GM18511 (cell line): ENCODE results near the gene ATP5MK.
"Not testable (repeated sequence)": the region's sequence is repeated elsewhere in the genome, so short reads cannot be mapped to it uniquely, and the experiment has no call there.

Source experiments
- ATAC-seq: cut with Tn5 transposase; IDR thresholded peaks from one replicate; pipeline ENCODE4 v1.9.1; 2021; ENCODE audit warnings: mild to moderate bottlenecking, moderate library complexity; ENCODE audit not compliant: unreplicated experiment

The ATP5MK gene, protein sequence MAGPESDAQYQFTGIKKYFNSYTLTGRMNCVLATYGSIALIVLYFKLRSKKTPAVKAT

DNA sequence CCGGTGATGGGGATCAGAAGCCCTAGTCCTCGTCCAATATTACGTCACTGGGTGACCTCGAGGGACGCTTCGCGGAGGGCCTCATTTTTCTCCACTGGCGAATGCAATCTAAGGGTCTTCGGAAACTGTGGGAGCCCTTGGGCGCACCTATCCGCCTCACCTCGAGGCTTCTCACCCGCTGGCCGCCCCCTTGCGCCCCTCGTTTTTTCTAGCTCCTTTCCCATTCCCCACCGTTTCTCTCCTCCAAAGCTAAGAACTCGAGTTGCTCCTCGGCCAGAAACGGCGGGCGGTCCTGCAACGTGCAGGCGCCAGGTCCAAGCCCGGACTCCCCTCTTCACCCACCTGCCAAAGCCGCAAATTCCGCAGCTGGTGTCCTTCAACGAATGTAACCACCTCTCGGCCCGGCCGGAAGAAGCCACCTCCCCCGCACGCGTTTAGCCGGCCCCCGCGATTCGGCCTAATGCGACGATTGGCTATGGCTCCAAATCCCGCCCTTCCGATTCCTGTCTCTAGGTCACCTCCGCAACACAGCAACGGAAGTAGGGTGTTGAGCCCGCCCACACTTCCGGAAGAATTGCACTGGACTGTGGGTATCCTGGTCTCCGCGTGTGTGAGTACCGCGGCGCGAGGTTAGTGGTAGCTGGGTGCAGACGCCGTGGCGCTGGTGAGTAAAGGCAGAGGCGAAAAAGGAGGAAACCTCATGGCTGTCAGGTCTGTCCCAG lies at the start of gene ATP5MK, which contains the start of gene PDCD11:
TSS of gene ATP5MK (minus strand) at position 409 of the 722 bp plus-strand sequence. CDS start 4,018 bp downstream, outside the sequence.
TSS of gene PDCD11 (plus strand) at position 560 of the 722 bp plus-strand sequence. CDS start 1,801 bp downstream, outside the sequence.
- ATAC-seq, result peak; percentile 98

DNA sequence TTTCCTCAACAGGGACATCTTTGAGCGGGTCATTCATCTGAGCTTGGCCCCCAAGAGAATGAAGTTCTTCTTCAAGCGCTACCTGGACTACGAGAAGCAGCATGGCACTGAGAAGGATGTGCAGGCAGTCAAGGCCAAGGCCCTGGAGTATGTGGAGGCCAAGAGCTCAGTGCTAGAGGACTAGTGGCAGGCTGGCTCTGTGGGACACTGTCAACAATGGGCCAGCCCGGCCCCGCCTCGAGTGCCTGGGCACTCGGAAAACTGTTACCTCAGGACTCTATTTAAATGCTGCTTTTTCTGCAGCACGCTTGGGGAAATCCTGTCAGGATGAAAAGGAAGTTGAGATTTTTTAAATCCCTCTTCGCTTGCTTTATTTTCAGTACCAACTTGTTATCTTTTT lies 49.1 kb upstream of the ATP5MK start:
- no peak for ATAC-seq

DNA sequence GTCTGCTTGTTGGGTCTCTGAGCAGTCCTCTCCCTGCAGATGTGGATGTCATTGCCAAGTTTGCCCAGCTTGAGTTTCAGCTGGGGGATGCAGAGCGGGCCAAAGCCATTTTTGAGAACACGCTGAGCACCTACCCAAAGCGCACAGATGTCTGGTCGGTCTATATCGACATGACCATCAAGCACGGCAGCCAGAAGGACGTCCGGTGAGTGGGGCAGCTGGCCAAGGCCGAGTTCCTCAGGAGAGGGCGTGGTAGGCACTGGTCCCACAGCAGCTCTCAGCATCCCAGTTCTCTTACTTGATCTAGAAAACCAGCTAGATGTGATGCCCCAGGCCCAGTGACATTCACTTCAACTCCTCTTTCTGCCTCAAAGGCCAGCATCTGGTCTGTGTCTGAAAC lies 48.2 kb upstream of the ATP5MK start:
- ATAC-seq, result no peak

DNA sequence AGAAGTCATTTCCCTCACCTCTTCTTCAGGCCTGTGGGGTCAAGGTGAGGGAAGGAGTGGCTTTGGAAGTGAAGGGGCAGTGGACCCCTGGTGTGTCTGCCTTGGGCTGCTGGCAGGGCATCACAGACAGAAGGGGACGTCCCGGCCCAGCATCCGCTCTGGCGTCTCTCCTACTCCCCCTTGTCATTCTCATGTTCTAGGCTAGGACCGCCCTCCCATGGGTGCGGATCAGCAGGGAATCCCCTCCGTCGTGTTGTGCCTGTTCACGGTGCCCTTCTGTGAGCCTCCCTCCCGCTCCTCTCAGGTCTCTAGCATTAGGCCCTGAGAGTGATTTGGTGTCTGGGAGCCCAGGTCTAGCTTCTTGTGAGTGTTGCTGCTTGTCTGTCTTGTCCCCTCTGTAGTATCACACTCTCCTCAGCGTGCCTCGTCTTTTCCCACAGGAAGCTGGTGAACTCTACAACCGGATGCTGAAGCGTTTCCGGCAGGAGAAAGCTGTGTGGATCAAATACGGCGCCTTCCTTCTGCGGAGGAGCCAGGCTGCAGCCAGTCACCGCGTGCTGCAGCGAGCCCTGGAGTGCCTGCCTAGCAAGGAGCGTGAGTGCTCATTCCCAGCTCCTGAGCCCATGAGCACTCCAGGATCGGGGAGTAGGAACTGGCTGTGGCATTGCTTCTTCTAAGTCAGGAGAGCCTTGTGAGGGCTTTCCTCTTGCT lies 47.4 kb upstream of the ATP5MK start:
- ATAC-seq, result no peak

DNA sequence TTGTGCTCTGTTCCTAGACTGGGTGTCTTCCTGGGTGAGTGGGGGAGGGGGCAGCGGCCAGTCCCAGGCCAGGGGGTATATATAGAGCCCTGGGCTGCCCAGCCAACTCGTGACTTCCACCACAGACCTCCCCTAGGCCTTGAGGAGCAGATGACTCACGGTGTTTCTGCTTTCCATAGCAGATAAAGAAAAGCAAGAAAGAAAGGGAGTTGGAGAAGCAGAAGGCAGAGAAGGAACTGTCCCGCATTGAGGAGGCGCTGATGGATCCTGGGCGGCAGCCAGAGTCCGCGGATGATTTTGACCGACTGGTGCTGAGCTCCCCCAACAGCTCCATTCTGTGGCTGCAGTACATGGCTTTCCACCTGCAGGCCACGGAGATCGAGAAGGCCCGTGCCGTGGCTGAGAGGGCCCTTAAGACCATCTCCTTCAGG lies 45.8 kb upstream of the ATP5MK start:
- ATAC-seq, result no peak

DNA sequence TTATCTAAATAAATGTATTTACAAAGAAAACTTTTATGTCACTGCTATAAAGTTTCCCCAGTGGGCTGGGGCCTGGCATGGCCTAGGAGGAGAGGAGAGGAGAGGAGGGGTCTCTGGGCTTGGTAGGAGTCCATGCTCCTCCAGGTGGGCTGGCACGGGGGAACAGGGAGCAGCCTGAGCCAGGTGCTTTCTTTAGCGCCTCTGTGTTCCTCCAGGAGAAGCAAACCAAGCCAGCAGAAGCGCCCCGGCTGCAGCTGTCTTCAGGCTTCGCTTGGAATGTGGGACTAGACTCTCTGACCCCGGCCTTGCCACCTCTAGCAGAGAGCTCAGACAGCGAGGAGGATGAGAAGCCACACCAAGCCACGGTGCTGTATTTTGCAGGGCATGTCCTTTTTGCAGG lies 45.3 kb upstream of the ATP5MK start:
- no peak for ATAC-seq

DNA sequence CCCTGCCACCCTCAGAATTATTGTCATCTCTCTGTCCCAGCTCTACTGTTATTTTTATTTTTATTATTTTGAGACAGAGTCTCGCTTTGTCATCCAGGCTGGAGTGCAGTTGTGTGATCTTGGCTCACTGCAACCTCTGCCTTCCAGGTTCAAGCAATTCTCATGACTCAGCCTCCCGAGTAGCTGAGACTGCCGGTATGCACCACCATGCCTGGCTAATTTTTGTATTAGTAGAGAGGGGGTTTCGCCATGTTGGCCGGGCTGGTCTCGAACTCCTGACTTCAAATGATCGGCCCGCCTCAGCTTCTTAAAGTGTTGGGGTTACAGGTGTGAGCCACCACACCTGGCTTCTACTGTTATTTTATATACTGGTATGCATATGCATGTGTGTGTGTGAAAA lies 44.9 kb upstream of the ATP5MK start:
- no peak for ATAC-seq

DNA sequence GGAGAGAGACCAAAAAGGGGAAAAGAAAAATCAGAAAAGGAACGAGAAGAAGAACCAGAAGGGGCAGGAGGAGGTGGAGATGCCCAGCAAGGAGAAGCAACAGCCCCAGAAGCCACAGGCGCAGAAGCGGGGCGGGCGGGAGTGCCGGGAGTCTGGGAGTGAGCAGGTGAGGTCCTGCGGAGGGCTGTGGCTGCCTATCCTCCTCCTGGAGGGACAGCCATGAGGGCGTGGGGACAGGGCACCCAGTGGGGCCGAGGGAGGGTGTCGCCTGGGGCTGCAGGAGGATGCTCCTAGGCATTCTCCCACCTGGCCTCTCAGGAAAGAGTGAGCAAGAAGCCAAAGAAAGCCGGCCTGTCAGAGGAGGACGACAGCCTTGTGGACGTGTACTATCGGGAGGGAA lies 44.1 kb upstream of the ATP5MK start:
- ATAC-seq, result no peak

DNA sequence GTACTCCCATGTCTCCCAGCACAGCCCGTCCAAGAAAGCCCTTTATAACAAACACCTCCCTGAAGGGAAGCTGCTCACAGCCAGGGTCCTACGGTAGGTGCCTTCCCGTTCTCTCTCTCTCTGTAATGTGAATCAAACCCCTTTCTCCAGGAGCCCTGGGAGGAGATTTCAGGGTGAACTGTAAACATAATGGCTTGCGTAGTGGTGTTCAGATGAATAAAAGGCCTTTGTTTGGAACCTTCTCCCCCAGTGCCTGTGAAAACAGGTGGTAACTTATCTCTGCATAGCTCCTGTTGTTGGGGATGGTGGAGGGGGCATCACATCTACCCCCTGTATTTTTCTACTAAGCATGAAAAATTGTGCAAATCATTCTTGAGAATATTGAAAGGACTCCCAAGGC lies 43.5 kb upstream of the ATP5MK start:
- ATAC-seq, result no peak

DNA sequence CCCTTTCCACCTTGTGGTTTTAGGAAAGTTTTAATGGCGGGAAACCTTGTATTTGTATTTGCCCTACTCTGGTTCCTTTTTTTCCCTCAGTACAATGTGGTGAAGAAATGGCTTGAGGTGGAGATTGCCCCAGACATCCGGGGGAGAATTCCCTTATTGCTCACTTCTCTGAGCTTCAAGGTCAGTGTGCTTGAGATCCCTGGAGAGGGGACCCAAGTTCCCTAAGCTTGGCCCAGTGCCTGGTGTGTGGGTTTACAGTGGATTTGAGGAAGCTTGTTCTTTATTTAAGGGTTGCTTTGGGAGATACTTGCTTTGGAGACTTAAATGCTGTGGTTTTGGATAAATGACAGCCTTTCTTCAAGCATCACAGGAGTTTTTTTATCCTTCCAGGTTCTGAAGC lies 37.6 kb upstream of the ATP5MK start:
- ATAC-seq, result no peak

DNA sequence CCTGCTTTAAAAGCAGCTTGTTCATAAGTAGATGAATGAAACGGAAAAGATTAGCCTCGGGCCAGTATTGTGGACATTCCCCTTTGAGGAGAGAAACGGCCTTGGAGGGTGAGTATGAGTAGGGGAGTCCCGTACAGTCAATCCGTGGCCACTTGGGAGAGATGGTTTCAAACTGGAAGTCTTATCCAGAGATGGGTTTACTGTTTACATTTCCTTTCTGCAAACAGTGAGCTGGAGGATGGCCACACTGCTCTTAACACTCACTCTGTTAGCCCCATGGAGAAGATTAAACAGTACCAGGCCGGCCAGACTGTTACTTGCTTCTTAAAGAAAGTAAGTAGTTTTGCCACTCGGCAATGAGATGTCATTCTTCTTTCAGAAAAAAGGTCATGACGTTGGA lies 35.6 kb upstream of the ATP5MK start:
- ATAC-seq, result no peak

DNA sequence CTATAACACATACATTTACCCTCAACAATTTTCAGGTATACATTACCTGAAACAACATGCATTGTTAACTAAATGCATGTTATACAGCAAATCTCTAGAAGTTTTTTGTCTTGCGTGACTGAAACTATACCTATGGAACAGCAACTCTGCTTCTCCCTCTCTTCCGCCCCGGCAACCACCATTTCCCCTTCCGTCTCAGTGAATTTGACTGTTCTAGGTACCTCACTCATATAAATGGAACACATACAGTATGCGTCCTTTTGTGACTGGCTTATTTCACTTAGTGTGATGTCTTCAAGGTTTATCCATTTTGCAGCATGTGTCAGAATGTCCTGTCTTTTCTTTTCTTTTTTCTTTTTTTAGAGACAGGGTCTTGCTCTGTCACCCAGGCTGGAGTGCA lies 33.4 kb upstream of the ATP5MK start:
- no peak for ATAC-seq

DNA sequence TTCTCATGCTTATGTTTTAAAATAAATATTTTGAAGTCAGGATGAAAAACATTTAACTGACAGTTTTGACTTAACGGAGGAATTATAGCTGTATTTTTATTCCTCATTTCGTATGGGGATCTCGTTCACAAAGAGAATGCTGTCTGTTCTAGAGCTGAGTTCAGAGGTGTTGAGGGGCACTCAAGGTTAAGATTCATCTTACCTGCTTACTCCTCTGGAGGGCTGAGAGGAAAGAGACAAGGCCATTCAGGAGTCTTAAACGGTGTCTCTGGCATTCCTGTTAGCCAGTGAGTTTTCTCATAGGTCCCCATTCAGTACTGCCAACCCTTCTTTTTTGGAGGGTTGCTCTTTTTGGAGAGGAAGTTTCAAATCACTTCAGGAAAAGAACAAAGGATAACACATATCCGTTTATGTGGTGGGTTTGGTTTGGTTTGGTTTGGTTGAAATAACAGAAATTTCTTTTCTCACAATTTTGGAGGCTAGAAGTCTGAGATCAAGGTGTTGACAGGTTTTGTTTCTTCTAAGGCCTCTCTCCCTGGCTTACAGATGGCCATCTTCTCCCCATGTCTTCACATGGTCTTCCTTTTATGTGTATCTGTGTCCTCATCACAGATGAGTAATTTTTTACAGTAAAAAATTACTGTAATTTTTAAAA lies 32.8 kb upstream of the ATP5MK start:
- no peak for ATAC-seq

DNA sequence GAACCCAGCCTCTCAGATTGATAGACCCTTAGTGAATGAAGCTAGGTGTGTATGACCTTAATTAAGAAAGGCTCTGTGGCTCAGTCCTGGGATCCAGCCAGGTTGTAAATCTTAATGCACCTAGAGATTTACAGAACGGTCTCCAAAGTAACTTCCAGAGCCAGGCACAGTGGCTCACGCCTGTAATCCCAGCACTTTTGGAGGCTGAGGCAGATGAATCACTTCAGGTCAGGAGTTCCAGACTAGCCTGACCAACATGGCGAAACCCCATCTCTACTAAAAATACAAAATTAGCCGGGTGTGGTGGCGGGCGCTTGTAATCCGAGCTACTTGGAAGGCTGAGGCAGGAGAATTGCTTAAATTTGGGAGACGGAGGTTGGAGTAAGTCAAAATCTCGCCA lies 31.6 kb upstream of the ATP5MK start:
- no peak for ATAC-seq

DNA sequence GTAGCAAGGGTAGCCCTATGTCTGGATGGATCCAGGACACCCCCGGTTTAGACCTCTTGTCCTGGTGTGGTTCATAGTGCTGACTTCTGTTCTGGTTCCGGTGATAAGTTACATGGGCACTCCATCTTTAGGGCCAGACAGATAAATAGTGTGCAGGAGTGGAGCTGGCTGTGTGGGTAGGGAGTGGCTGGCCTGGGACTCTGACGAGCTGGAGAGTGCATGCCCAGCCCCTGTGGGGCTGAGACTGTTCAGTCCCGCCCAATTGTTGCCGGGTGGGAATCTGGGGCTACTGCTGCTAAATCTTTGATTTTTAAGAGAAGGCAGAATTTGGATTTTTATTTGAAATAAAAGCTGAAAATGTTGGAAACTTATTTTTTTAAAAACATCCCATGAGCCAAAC lies 27.5 kb upstream of the ATP5MK start:
- ATAC-seq, result no peak

DNA sequence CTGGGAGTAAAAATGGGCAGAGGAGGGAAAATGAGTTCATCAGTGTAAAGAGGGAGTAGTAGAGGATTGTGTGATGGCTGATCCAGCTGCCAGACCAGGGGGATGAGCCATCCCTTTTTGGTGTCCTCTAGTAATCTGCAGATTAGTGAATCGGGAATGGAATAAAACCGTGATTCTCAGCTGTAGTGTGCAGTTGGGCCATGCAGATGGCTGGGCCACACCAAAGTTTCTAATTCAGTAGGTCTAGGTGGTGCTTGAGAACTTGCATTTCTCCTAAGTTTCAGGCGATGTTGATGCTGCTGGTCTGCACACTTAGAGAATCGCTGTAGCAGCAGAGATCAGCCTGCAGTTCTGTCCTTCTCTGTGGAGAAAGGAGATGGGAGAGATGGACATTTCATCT lies 22.8 kb upstream of the ATP5MK start:
- ATAC-seq, result no peak

DNA sequence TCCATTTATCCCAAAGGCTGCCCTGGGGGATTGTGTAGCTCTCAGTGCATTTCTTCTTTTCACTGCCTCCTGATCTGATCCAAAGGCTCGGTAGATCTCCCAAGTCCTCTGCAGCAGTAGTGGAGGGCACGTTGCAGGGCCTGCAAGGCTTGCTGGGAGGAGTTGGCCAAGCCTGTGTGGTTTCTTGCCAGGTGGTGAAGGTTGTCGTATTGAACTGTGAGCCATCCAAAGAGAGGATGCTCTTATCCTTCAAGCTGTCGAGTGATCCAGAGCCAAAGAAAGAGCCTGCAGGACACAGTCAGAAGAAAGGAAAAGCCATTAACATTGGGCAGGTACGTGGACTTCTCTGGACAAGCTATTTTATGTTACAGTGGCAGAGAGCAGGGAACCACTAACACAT lies 21.3 kb upstream of the ATP5MK start:
- no peak for ATAC-seq

DNA sequence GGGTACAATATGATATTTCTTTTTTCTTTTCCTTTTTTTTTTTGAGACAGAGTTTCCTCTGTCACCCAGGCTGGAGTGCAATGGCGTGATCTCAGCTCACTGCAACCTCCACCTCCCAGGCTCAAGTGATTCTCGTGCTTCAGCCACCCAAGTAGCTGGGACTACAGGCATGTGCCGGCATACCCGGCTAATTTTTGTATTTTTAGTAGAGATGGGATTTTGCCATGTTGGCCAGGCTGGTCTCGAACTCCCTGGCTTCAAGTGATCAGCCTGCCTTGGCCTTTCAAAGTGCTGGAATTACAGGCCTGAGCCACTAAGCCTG lies 20.8 kb upstream of the ATP5MK start:
- not testable (repeated sequence) for ATAC-seq

DNA sequence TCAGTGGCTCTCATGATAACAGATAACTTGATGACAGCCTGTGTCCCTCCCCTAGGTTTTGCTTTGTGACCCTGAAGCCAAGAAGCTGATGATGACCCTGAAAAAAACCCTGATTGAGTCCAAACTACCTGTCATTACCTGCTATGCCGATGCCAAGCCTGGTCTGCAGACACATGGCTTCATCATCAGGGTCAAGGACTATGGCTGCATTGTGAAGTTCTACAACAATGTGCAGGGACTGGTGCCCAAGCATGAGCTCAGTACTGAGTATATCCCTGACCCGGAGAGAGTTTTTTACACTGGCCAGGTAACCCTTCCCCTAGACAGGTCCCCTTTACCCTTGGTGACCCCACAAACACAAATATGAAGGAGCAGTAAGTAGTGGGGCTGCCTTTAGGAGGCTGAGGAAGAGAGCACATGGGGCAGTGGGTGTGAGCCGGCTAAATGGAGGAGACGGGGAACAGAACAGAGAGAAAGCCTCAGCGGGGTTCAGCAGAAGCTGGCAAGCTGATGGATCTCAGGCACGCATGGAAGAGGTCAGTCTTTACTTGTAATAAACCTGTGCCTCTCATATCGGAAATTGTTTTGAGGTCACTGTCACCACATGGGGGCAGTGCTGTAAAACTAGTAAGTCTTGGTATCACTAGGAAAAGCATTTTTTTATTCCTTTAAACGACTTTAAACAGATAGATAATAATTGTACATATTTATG lies 20.3 kb upstream of the ATP5MK start:
- no peak for ATAC-seq

DNA sequence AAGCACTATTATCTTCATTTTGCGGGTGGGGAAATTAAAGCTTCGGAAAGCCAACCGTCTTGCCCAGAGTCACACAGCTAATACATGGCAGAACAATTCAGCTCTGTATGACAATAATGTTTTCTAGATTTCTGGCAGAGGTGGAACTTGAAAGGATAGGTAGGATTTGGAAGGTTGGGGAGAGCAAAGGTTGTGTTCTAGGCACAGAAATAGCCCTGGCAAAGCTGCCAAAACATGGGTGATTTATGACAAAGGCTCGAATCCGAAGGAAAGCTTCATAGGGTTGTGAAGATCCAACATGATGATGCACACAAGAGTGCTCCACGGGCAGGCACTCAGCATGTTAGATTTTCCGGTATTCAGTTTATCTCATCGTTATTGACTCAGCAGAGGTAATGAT lies 19.3 kb upstream of the ATP5MK start:
- ATAC-seq, result no peak

DNA sequence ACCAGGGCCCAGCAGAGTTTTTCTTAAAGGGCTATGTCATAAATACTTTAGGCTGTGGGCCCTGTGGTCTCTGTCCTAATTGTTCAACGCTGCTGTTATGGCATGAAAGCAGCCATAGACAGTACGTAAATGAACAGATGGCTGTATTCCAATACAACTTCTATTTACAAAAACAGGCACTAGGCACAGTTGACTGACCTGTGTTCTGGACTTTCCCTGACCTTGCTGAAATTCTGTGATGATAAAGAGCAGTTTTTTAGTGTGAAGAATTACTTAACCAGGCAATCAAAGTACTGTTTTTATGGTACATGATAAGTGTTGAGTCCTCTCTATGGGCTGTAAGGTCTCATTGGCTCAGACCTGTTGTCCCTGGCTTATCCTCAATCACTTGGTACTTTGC lies 17.3 kb upstream of the ATP5MK start:
- ATAC-seq, result no peak
